ENCODE results near the gene TDRD6. TPM values are rescaled to one million over a fixed set of nuclear protein-coding genes. Genes with fewer than 3 reads are reported as not detected.

TDRD6 gene
- total RNA-seq, 4 donors from 2014 or later = 0.04 to 1.1 (median 0.22) TPM; not detected in 1

GRCh38 chr6:46690911-46691451 lies 3.3 kb downstream of the TDRD6 start:
- no peak for TF ChIP-seq POLR2A (IDR thresholded peaks at IDR 0.05)
- no peak for TF ChIP-seq CTCF (IDR thresholded peaks at IDR 0.05)
- Histone ChIP-seq H3K27me3 (no peaks in the 10 kb centered on the region), H3K27ac (no peak overlapping the region), H3K4me1 (no peaks in the 10 kb centered on the region), H3K4me3 (no peak overlapping the region), H3K9me3 (peaks cover 0 to 3% (median 0%) of the 10 kb centered on the region in 3 donors), H3K36me3 (no peaks in the 10 kb centered on the region)
- DNase-seq = no peak
- intact Hi-C loops (cut with DNase I) = no loop called here
- 28% methylated on average over 1 of the region's 1 CpG for WGBS, 2 donors

- H3K4me3 ChIP-seq = no peak overlapping the region
- no peaks in the 10 kb centered on the region for H3K27me3 ChIP-seq
- TF ChIP-seq CTCF (IDR thresholded peaks at IDR 0.05) (no peak), POLR2A (IDR thresholded peaks at IDR 0.05) (no peak)
- WGBS, 2 donors = 56 to 59% methylated on average over 1 of the region's 1 CpG
- intact Hi-C loops (cut with DNase I) = no loop called here
- no peaks in the 10 kb centered on the region for H3K36me3 ChIP-seq
- no peak overlapping the region for H3K27ac ChIP-seq
- DNase-seq = no peak
- H3K9me3 ChIP-seq = no peaks in the 10 kb centered on the region
- no peaks in the 10 kb centered on the region for H3K4me1 ChIP-seq
Observed at GRCh38 chr6:46699970-46700369, 12.3 kb downstream of the TDRD6 start.

DNA sequence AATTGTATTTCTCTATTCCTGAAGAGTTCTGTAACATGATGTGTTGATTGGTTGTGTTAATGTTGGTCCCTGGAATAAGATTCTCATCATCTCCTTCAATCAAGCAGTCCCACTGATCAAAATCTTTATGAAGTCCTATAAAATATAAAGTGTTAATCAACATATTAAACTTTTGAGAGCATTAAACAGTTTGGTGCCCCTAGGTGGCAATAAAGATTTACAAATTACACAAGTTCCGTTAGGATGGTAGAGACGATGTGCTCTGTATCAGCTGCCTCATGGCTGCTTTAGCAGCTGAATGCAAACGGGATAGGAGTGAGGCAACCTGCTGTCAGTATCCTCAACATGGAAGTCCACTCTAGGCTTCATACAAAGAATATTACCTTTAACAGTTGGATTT lies 16.9 kb downstream of the TDRD6 start:
- intact Hi-C loops (cut with DNase I) = no loop called here
- peak in 2 of 6 experiments; percentile 8 to 32 for TF ChIP-seq CTCF (IDR thresholded peaks at IDR 0.05)
- no peak for TF ChIP-seq POLR2A (IDR thresholded peaks at IDR 0.05)
- Histone ChIP-seq H3K9me3 (no peaks in the 10 kb centered on the region), H3K27me3 (no peaks in the 10 kb centered on the region), H3K27ac (no peak overlapping the region), H3K36me3 (no peaks in the 10 kb centered on the region), H3K4me1 (no peaks in the 10 kb centered on the region), H3K4me3 (no peak overlapping the region)
- DNase-seq = no peak
- 7 to 8% methylated on average over 3 of the region's 3 CpGs for WGBS, 2 donors

DNA sequence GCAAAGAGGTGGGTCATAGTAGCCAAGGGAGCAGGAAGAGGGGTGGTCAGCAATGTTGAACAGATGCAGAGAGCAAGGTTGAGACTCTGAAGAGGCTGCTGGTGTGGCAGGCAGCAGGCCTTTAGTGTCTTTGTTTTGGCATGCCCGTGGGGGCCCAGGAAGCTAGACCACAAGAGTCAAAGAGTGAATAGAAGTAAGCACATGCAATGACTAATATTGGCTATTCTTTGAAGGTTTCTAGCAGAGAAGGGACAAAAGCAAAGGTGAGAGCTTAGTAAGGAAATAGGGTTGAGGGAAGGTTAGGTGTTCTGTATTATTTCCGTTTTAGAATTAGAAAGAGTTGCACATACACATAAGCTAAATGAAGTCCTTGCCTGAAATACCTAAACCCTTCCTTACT lies 18.8 kb downstream of the TDRD6 start:
- TF ChIP-seq CTCF (IDR thresholded peaks at IDR 0.05) = no peak
- Histone ChIP-seq H3K9me3 (no peaks in the 10 kb centered on the region), H3K4me1 (no peaks in the 10 kb centered on the region), H3K4me3 (no peak overlapping the region), H3K36me3 (no peaks in the 10 kb centered on the region), H3K27ac (no peak overlapping the region), H3K27me3 (no peaks in the 10 kb centered on the region)
- WGBS, 2 donors = 72 to 73% methylated on average over 2 of the region's 2 CpGs
- intact Hi-C loops (cut with DNase I) = no loop called here
- no peak for DNase-seq

- Histone ChIP-seq H3K27ac (no peak overlapping the region), H3K9me3 (no peaks in the 10 kb centered on the region), H3K4me1 (no peaks in the 10 kb centered on the region), H3K27me3 (peaks cover 0 to 3% (median 0%) of the 10 kb centered on the region in 4 donors), H3K36me3 (no peaks in the 10 kb centered on the region), H3K4me3 (no peak overlapping the region)
- TF ChIP-seq POLR2A (IDR thresholded peaks at IDR 0.05) (no peak), CTCF (IDR thresholded peaks at IDR 0.05) (no peak)
- intact Hi-C loops (cut with DNase I) = no loop called here
- DNase-seq = no peak
- 59 to 89% methylated on average over 1 of the region's 1 CpG for WGBS, 2 donors
Observed at GRCh38 chr6:46711491-46711890, 23.8 kb downstream of the TDRD6 start.
